Measurements from ENCODE around the gene METTL2B.
"Not testable (repeated sequence)": the region's sequence is repeated elsewhere in the genome, so short reads cannot be mapped to it uniquely, and the experiment has no call there.

Gene METTL2B

GRCh38 chr7:128530121-128530854, 53.7 kb downstream of the METTL2B start:
- H3K9me3 Mint-ChIP-seq, H3K27me3 Mint-ChIP-seq: not testable (repeated sequence)
- H3K4me1 Mint-ChIP-seq (ENCODE audit: low read depth) = peaks cover 29% of the 10 kb centered on the region
- H3K4me3 Mint-ChIP-seq = peak overlapping the region; percentile 83
- peak overlapping the region; percentile 88 for H3K27ac Mint-ChIP-seq
- peaks cover 17% of the 10 kb centered on the region for H3K36me3 Mint-ChIP-seq (ENCODE audit: low read depth)

GRCh38 chr7:128530855-128531104, 54.2 kb downstream of the METTL2B start:
- Mint-ChIP-seq H3K36me3 (ENCODE audit: low read depth) (peaks cover 22% of the 10 kb centered on the region), H3K4me1 (ENCODE audit: low read depth) (peaks cover 30% of the 10 kb centered on the region), H3K27ac (no peak overlapping the region), H3K4me3 (no peak overlapping the region), H3K27me3 (no peaks in the 10 kb centered on the region), H3K9me3 (no peaks in the 10 kb centered on the region)

DNA sequence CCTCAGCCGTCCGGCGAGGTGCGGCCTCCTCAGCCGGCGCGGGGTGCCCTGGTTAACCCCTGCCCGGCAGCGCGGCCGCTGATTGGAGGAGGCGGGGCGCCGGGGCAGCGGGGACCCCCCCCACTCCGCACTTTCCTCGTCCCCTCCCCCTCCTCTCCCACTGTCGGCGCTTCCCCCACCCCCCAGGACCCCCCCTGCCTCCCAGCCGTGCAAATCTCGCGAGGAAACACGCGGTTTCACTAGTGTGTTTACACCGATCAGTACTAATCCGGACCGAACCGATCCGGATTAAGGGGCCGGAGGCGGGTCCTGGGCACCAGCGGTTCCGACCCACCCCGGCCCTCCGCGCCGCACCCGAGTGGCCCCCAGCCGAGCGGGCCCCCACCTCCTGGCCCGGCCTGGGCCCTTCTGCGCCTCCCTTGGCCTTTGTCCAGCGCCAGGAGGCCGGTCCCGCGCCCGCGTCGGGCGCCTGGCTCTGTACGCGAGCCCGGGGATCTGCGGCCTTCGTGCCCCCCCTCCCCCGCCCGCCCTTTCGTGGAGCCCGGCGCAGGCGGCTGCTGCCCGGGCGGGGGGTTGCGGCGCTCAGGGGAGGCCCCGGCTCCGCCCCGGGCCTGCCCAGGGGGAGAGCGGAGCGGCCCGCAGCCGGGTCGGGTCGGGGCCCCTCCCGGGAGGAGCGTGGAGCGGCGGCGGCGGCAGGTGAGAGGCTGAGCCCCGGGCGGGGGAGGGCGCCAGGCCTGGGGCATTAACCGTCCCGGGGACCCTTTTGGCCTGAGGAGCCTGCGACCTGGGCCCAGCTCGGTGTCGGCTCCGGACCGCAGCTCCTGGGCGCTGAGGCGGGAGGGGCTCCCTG, 54.8 kb downstream of the METTL2B start:
- Mint-ChIP-seq H3K36me3 (ENCODE audit: low read depth) (peaks cover 23% of the 10 kb centered on the region), H3K4me1 (ENCODE audit: low read depth) (peaks cover 29% of the 10 kb centered on the region), H3K4me3 (peak overlapping the region; percentile 47)
- H3K9me3 Mint-ChIP-seq, H3K27me3 Mint-ChIP-seq, H3K27ac Mint-ChIP-seq: not testable (repeated sequence)

DNA sequence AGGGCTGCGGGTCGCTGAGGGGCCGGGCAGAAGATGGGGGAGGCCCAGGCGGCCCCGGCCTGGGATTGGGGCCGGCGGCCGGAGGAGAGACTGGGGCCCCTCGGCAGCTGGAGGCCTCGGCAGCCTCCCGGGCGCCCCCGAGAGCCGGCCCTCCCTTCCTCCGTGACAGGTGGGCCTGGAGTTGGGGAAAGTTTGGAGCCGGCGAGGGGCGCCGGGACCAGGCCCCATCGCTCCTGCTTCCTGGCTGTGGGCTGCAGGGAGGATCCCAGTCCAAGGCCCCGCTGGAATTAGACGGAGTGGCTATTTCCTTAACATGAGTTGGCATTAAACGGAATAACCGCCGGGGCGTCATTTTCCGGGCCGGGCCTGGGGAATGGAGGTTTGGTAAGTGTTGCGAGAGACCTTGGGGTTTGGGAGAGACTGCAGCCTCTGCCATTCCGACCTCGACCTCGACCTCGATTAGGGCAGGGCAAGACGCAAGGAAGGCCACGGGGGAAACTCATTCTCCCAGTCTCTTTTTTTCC, 55.5 kb downstream of the METTL2B start:
- Mint-ChIP-seq H3K27ac (peak overlapping the region; percentile 94), H3K4me1 (ENCODE audit: low read depth) (peaks cover 29% of the 10 kb centered on the region), H3K36me3 (ENCODE audit: low read depth) (peaks cover 23% of the 10 kb centered on the region), H3K4me3 (peak overlapping the region; percentile 95)
- H3K27me3 Mint-ChIP-seq, H3K9me3 Mint-ChIP-seq: not testable (repeated sequence)

DNA sequence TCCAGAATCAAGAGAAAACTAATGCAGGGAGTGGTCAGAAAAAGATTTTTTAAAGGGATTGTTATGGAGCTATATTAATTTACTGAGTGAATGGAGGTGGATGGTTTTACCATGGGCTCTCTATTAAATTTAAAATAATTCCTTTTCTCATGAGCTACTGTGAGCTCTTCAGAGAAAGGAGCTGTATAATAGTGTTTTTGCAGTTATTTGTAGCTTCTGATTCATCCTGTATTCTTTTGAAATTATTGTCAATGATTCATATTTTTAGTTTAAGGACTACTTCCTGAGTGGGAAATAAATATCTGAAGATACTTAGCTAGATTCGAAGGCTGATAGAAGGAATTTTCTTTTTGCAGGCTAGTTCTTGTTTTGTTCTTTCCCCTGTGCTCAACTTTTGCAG, 56.4 kb downstream of the METTL2B start:
- Mint-ChIP-seq H3K27ac (peak overlapping the region; percentile 94), H3K4me1 (ENCODE audit: low read depth) (peaks cover 29% of the 10 kb centered on the region), H3K4me3 (peak overlapping the region; percentile 95), H3K36me3 (ENCODE audit: low read depth) (peaks cover 25% of the 10 kb centered on the region)
- H3K9me3 Mint-ChIP-seq, H3K27me3 Mint-ChIP-seq: not testable (repeated sequence)

DNA sequence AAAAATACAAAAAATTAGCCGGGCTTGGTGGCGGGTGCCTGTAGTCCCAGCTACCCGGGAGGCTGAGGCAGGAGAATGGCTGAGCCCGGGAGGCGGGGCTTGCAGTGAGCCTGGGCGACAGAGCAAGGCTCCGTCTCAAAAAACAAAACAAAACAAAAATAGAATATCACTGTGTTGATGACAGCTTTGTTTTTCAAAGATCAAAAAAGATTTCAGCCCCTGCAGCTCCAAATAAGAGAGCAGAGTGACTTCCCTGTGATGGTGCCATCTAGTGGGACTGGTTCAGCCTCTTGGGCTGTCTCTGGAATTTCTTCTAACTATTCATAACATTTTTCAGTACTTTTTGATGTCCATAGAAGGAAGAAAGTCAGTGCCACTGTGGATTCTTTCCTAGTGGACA, 60.9 kb downstream of the METTL2B start:
- not testable (repeated sequence) for H3K4me3 Mint-ChIP-seq, H3K27me3 Mint-ChIP-seq, H3K27ac Mint-ChIP-seq, H3K9me3 Mint-ChIP-seq
- H3K36me3 Mint-ChIP-seq (ENCODE audit: low read depth) = peaks cover 46% of the 10 kb centered on the region
- H3K4me1 Mint-ChIP-seq (ENCODE audit: low read depth) = peaks cover 22% of the 10 kb centered on the region

DNA sequence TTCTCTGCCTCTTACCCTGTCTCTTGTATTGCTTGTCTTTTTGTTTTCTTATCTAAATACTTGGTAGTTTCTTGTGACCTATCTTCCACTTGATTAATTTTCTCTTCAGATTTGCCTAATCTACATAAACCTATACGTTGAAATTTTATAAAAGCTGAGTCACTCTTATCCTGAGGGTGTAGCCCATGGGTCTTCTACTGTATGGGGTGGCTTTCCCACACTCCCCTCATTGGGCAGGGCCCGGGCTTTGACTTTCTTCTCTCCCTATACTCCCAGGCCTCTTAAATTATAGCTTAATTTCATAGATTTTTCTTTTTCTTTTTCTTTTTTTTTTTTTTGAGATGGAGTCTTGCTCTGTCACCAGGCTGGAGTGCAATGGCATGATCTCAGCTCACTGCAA, 66.0 kb downstream of the METTL2B start:
- H3K27ac Mint-ChIP-seq; H3K4me3 Mint-ChIP-seq; H3K27me3 Mint-ChIP-seq; H3K9me3 Mint-ChIP-seq; H3K4me1 Mint-ChIP-seq (ENCODE audit: low read depth): not testable (repeated sequence)
- H3K36me3 Mint-ChIP-seq (ENCODE audit: low read depth) = peaks cover 38% of the 10 kb centered on the region

DNA sequence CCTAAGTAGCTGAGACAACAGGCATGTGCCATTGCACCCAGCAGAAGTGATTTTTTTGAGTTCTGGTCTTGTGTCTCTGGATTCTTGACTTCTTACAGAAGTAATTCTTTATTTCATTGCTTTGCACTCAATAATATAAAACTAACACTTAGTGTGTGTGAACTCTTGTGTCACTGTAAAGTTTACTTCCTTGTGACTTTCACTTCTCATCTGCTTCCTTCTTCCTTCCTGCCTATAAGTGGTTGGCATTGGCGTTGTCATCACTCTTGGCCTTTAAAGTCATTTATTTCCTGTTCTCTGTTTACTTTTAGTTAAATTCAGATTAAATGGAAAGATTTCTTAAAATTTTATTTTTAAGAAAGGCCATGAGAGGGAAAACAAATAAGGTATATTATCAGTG, 66.8 kb downstream of the METTL2B start:
- not testable (repeated sequence) for H3K9me3 Mint-ChIP-seq; H3K4me1 Mint-ChIP-seq (ENCODE audit: low read depth); H3K27ac Mint-ChIP-seq; H3K27me3 Mint-ChIP-seq; H3K4me3 Mint-ChIP-seq
- H3K36me3 Mint-ChIP-seq (ENCODE audit: low read depth) = peaks cover 34% of the 10 kb centered on the region

DNA sequence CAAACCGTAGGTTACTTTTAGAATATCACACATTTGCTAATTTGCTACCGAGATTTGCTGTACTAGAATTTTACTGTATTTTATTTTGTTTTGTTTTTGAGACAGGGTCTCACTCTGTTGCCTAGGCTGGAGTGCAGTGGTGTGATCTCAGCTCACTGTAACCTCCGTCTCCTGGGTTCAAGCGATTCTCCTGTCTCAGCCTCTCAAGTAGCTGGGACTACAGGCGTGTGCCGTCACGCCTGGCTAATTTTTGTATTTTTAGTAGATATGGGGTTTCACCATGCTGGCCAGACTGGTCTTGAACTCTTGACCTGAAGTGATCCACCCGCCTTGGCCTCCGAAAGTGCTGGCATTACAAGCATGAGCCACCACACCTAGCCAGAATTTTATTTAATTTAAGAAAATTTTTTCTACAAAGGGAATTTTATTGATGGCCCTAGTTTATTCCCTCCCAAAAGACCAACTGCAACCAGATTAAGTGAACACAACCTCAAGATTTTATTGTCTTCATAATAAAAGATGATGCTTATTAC, 69.8 kb downstream of the METTL2B start:
- peaks cover 26% of the 10 kb centered on the region for H3K36me3 Mint-ChIP-seq (ENCODE audit: low read depth)
- H3K4me1 Mint-ChIP-seq (ENCODE audit: low read depth); H3K4me3 Mint-ChIP-seq; H3K9me3 Mint-ChIP-seq; H3K27me3 Mint-ChIP-seq; H3K27ac Mint-ChIP-seq: not testable (repeated sequence)

DNA sequence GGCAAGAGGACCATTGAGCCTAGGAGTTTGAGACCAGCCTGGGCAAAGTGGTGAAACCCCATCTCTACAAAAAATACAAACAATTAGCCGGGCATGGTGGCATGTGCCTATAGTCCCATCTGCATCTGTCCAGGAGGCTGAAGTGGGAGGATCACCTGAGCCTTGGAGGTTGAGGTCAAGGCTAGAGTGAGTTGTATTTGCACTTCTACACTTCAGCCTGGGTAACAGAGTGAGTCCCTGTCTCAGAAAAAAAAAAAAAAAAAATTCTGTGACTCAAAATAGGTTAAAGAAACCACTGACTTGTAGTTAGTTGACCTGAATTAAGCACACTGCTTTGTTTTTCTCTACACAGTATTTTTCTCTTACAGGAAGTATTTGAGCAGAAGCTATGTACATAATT, 74.4 kb downstream of the METTL2B start:
- H3K4me1 Mint-ChIP-seq (ENCODE audit: low read depth) = no peaks in the 10 kb centered on the region
- H3K4me3 Mint-ChIP-seq = no peak overlapping the region
- no peak overlapping the region for H3K27ac Mint-ChIP-seq
- no peaks in the 10 kb centered on the region for H3K9me3 Mint-ChIP-seq
- peaks cover 23% of the 10 kb centered on the region for H3K36me3 Mint-ChIP-seq (ENCODE audit: low read depth)
- no peaks in the 10 kb centered on the region for H3K27me3 Mint-ChIP-seq

DNA sequence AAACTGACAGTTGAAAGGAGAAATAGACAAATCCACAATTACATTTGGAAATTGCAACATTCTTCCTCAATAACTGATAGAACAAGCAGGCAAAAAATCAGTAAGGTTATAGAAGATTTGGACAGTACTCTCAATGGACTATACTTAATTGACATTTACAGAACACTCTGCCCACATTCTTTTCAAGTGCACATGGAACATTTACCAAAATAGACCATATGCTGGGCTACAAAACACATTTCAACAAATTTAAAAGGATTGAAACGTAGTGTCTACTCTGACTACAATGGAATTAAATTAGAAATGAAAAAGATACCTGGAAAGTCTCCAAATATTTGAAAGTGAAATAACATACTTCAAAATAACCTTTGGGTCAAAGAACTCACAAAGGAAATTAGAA, 77.8 kb downstream of the METTL2B start:
- not testable (repeated sequence) for H3K4me3 Mint-ChIP-seq; H3K4me1 Mint-ChIP-seq (ENCODE audit: low read depth); H3K27ac Mint-ChIP-seq; H3K9me3 Mint-ChIP-seq; H3K27me3 Mint-ChIP-seq
- H3K36me3 Mint-ChIP-seq (ENCODE audit: low read depth) = peaks cover 20% of the 10 kb centered on the region
